IPS-20b (cell line): ENCODE data around the gene SEZ6L.

Experiments used
- H3K27ac ChIP-seq: one replicate; pipeline ENCODE4 v1.5.1; 2013; ENCODE audit warnings: low read length
- H3K27me3 ChIP-seq: 2 replicates; pipeline ENCODE4 v1.6.1; 2013; ENCODE audit warnings: mild to moderate bottlenecking, low read length, inconsistent platforms; ENCODE audit not compliant: insufficient read depth
- H3K36me3 ChIP-seq: 2 replicates; pipeline ENCODE4 v1.6.1; 2013; ENCODE audit warnings: low read depth, mild to moderate bottlenecking, inconsistent platforms, low read length, moderate library complexity; ENCODE audit not compliant: insufficient read depth
- H3K4me1 ChIP-seq: 2 replicates; pipeline ENCODE4 v1.6.1; 2013; ENCODE audit warnings: mild to moderate bottlenecking, control low read depth, inconsistent platforms, low read length, moderate library complexity; ENCODE audit not compliant: insufficient read depth
- H3K4me3 ChIP-seq: 2 replicates; pipeline ENCODE4 v1.5.1; 2013; ENCODE audit warnings: mild to moderate bottlenecking, low read length, inconsistent platforms
- H3K9ac ChIP-seq: 2 replicates; pipeline ENCODE4 v1.6.1; 2013; ENCODE audit warnings: low read depth, mild to moderate bottlenecking, inconsistent platforms, low read length, moderate library complexity
- H3K9me3 ChIP-seq: 2 replicates; pipeline ENCODE4 v1.6.1; 2013; ENCODE audit warnings: mild to moderate bottlenecking, low read depth, low read length, inconsistent platforms; ENCODE audit not compliant: insufficient read depth

SEZ6L gene

GRCh38 chr22:26259510-26259909 is 90.2 kb downstream of the SEZ6L start:
- Histone ChIP-seq H3K9ac (no peak overlapping the region), H3K4me3 (no peak overlapping the region), H3K27me3 (no peaks in the 10 kb centered on the region; the same call in 1 of the 2 replicates), H3K9me3 (no peaks in the 10 kb centered on the region), H3K27ac (no peak overlapping the region), H3K4me1 (no peaks in the 10 kb centered on the region), H3K36me3 (no peaks in the 10 kb centered on the region)

- H3K27ac ChIP-seq = no peak overlapping the region
- no peak overlapping the region for H3K4me3 ChIP-seq
- no peak overlapping the region for H3K9ac ChIP-seq
- H3K27me3 ChIP-seq = no peaks in the 10 kb centered on the region; the same call in 1 of the 2 replicates
- H3K36me3 ChIP-seq = no peaks in the 10 kb centered on the region
- no peaks in the 10 kb centered on the region for H3K4me1 ChIP-seq
- no peaks in the 10 kb centered on the region for H3K9me3 ChIP-seq
These were observed 94.9 kb downstream of the SEZ6L start for GRCh38 chr22:26264162-26264561.

- Histone ChIP-seq H3K27ac (no peak overlapping the region), H3K9me3 (no peaks in the 10 kb centered on the region), H3K4me1 (no peaks in the 10 kb centered on the region), H3K9ac (no peak overlapping the region), H3K27me3 (no peaks in the 10 kb centered on the region; the same call in 1 of the 2 replicates), H3K36me3 (no peaks in the 10 kb centered on the region), H3K4me3 (no peak overlapping the region)
These were observed 96.0 kb downstream of the SEZ6L start for GRCh38 chr22:26265281-26265680.

GRCh38 chr22:26265909-26266308 is 96.6 kb downstream of the SEZ6L start:
- no peaks in the 10 kb centered on the region for H3K9me3 ChIP-seq
- H3K27ac ChIP-seq = no peak overlapping the region
- H3K4me1 ChIP-seq = no peaks in the 10 kb centered on the region
- no peak overlapping the region for H3K9ac ChIP-seq
- H3K4me3 ChIP-seq = no peak overlapping the region
- H3K27me3 ChIP-seq = no peaks in the 10 kb centered on the region; the same call in 1 of the 2 replicates
- H3K36me3 ChIP-seq = no peaks in the 10 kb centered on the region

GRCh38 chr22:26267856-26268255 is 98.6 kb downstream of the SEZ6L start:
- Histone ChIP-seq H3K4me3 (no peak overlapping the region), H3K27me3 (no peaks in the 10 kb centered on the region; the same call in 1 of the 2 replicates), H3K4me1 (no peaks in the 10 kb centered on the region), H3K27ac (no peak overlapping the region), H3K36me3 (no peaks in the 10 kb centered on the region), H3K9ac (no peak overlapping the region), H3K9me3 (no peaks in the 10 kb centered on the region)

- Histone ChIP-seq H3K27me3 (no peaks in the 10 kb centered on the region), H3K27ac (no peak overlapping the region), H3K9ac (no peak overlapping the region), H3K36me3 (no peaks in the 10 kb centered on the region), H3K4me1 (no peaks in the 10 kb centered on the region), H3K4me3 (no peak overlapping the region), H3K9me3 (no peaks in the 10 kb centered on the region)
These were observed 100.3 kb downstream of the SEZ6L start for GRCh38 chr22:26269572-26269971.

GRCh38 chr22:26271427-26271826 is 102.2 kb downstream of the SEZ6L start:
- Histone ChIP-seq H3K36me3 (no peaks in the 10 kb centered on the region), H3K4me3 (no peak overlapping the region), H3K27ac (no peak overlapping the region), H3K9ac (no peak overlapping the region), H3K27me3 (no peaks in the 10 kb centered on the region), H3K9me3 (no peaks in the 10 kb centered on the region), H3K4me1 (peaks cover 3% of the 10 kb centered on the region; the same call in 1 of the 2 replicates)

- no peaks in the 10 kb centered on the region for H3K36me3 ChIP-seq
These were observed 103.9 kb downstream of the SEZ6L start for GRCh38 chr22:26273011-26273675.

GRCh38 chr22:26276529-26277160 is 107.4 kb downstream of the SEZ6L start:
- no peaks in the 10 kb centered on the region for H3K27me3 ChIP-seq
- no peaks in the 10 kb centered on the region for H3K9me3 ChIP-seq
- H3K4me3 ChIP-seq = no peak overlapping the region
- H3K27ac ChIP-seq = no peak overlapping the region
- peaks cover 7% of the 10 kb centered on the region; the same call in 1 of the 2 replicates for H3K4me1 ChIP-seq
- no peak overlapping the region for H3K9ac ChIP-seq
- H3K36me3 ChIP-seq = no peaks in the 10 kb centered on the region

More at GRCh38 chr22:26273011-26273675, 103.9 kb downstream of the SEZ6L start:
- H3K27me3 ChIP-seq = no peaks in the 10 kb centered on the region
- H3K27ac ChIP-seq = no peak overlapping the region
- no peaks in the 10 kb centered on the region for H3K9me3 ChIP-seq
- peaks cover 7% of the 10 kb centered on the region; the same call in 1 of the 2 replicates for H3K4me1 ChIP-seq
- H3K9ac ChIP-seq = no peak overlapping the region
- H3K4me3 ChIP-seq = no peak overlapping the region

- Histone ChIP-seq H3K27me3 (no peaks in the 10 kb centered on the region), H3K27ac (no peak overlapping the region), H3K4me3 (no peak overlapping the region), H3K9me3 (no peaks in the 10 kb centered on the region), H3K4me1 (no peaks in the 10 kb centered on the region), H3K36me3 (no peaks in the 10 kb centered on the region), H3K9ac (no peak overlapping the region)
These were observed 112.7 kb downstream of the SEZ6L start for GRCh38 chr22:26281941-26282340.

GRCh38 chr22:26283330-26283729 is 114.1 kb downstream of the SEZ6L start:
- Histone ChIP-seq H3K36me3 (no peaks in the 10 kb centered on the region), H3K4me1 (no peaks in the 10 kb centered on the region), H3K9me3 (no peaks in the 10 kb centered on the region), H3K27me3 (no peaks in the 10 kb centered on the region), H3K4me3 (no peak overlapping the region), H3K27ac (no peak overlapping the region), H3K9ac (no peak overlapping the region)

- Histone ChIP-seq H3K27me3 (no peaks in the 10 kb centered on the region), H3K27ac (no peak overlapping the region), H3K4me1 (no peaks in the 10 kb centered on the region), H3K4me3 (no peak overlapping the region), H3K9me3 (no peaks in the 10 kb centered on the region), H3K9ac (no peak overlapping the region), H3K36me3 (no peaks in the 10 kb centered on the region)
These were observed 116.4 kb downstream of the SEZ6L start for GRCh38 chr22:26285632-26286031.
